ENCODE measurements around the gene VSIG10.
"Not testable (repeated sequence)": the region's sequence is repeated elsewhere in the genome, so short reads cannot be mapped to it uniquely, and the experiment has no call there.

Gene VSIG10

GRCh38 chr12:118103601-118104382 is at the start of gene VSIG10:
Gene VSIG10, minus strand, starts transcription at chr12:118104011. Its CDS starts 340 bp downstream, at chr12:118103671.
- DNase-seq = peak; percentile 61

DNA sequence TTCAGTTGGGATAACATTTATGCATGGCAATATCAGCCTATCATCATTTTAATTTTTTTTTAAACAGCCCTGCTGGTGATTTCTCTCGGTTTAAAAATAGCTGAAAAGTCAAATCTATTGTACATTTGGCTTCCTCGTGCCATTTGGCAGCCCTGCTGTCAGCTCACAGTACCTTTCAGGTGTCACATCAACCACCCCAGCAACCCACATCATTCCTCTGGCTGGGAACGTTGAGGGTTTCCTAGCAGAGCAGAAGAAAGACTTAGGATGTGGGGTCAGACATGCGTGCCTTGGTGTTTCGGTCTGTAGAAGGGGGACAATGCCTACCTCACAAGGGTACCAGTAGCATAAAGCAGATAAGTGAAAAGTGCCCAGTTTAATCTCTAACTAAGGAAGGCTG is 47.9 kb upstream of the VSIG10 start:
- no peak for DNase-seq

DNA sequence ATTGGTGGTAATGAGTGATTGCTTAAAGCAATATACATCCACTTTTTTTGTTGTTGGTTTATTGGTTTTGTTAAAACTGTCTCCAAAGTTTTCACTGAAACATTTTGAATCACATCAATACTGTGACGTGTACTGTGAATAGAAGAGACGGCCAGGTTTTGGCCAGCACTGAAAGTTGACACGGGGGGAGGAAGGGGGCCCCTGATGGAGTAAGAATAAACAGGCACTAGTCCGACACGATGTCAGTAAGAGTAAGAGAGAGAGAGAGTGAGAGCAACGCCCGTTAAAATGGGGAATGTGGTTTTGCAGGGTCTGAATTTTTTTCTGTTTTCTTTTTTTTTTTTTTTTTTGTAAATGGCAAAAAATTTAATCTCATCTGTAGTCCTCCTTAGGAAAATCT is 46.8 kb upstream of the VSIG10 start:
- DNase-seq = no peak

GRCh38 chr12:118148287-118148686 is 44.5 kb upstream of the VSIG10 start:
- DNase-seq = no peak

- no peak for DNase-seq
Measured at GRCh38 chr12:118145798-118146156, 42.0 kb upstream of the VSIG10 start.

- no peak for DNase-seq
Measured at GRCh38 chr12:118145113-118145797, 41.4 kb upstream of the VSIG10 start.

DNA sequence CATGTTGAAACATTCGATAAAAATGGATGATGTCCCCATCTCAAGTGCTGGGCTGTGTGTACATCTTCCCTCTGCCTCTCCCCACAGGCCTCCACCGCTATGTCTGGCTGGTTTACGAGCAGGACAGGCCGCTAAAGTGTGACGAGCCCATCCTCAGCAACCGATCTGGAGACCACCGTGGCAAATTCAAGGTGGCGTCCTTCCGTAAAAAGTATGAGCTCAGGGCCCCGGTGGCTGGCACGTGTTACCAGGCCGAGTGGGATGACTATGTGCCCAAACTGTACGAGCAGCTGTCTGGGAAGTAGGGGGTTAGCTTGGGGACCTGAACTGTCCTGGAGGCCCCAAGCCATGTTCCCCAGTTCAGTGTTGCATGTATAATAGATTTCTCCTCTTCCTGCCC is 40.7 kb upstream of the VSIG10 start:
- DNase-seq = no peak

DNA sequence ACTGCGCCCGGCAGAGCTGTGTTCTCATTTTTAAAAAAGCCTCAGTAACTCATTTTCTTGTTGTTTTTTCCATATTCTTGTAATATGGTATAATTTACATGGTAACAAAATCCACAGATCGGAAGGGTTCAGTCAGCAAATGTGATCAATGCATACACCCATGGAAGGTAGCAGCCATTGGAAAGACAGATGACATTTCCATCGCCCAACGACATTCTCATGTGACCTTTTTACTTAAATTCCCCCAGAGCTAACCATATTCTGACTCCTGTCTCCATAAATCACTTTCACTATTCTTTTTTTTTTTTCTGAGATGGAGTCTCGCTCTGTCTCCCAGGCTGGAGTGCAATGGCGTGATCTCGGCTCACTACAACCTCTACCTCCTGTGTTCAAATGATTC is 37.0 kb upstream of the VSIG10 start:
- DNase-seq = no peak

- DNase-seq = no peak
Measured at GRCh38 chr12:118137148-118137678, 33.4 kb upstream of the VSIG10 start.

GRCh38 chr12:118136559-118137003 is 32.8 kb upstream of the VSIG10 start:
- no peak for DNase-seq

GRCh38 chr12:118135788-118136558 is 32.2 kb upstream of the VSIG10 start, which contains the start of gene PEBP1:
Gene PEBP1, plus strand, starts transcription at chr12:118136124. Its CDS starts 86 bp downstream, at chr12:118136210.
- DNase-seq = peak; percentile 88

DNA sequence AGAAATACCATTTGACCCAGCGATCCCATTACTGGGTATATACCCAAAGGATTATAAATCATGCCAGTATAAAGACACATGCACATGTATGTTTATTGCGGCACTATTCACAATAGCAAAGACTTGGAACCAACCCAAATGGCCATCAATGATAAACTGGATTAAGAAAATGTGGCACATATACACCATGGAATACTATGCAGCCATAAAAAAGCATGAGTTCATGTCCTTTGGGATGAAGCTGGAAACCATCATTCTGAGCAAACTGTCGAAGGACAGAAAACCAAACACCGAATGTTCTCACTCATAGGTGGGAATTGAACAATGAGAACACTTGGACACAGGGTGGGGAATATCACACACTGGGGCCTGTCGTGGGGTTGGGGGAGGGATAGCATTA is 25.6 kb upstream of the VSIG10 start:
- DNase-seq = not testable (repeated sequence)

DNA sequence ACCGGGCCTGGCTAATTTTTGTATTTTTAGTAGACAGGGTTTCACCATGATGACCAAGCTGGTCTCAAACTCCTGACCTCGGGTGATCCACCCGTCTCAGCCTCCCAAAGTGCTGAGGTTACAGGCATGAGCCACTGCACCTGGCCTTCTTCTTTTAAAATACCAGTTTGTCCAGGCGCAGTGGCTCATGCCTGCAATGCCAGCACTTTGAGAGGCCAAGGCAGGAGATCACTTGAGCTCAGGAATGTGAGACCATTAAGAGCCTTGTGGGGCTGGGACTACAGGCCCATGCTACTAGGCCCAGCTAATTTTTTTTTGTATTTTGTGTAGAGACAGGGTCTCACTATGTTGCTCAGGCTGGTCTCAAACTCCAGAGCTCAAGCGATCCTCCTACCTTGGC is 24.1 kb upstream of the VSIG10 start:
- DNase-seq = no peak

DNA sequence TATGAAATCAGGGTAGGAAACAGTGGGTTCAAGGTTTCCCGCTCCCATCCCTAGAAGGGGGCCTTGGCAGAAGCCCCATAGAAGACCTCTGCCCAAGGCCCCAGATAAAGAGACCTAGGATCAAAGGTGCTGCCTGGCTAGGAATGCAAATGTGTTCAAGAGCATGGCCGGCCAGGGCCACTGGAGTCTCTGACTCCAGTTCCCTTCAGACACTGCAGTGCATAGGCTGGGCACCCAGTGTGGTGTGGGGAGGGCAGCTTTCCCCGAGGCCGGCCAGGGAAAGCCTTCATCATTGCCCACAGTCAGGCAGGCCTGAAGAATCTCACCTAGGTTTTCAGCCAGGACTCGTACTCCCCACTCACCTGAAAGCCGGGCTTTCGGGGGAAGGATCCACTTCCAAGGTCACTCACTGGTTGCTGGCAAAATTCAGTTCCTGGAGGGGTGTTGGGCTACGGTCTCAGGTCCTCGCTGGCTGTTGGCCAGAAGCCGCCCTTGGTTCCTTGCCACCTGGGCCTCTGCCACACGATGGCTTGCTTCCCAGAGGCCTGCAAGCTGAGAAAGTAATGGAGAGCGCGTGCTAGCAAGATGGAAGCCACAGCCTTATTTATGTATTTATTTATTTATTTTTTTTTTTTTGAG is 22.4 kb upstream of the VSIG10 start:
- DNase-seq = no peak

DNA sequence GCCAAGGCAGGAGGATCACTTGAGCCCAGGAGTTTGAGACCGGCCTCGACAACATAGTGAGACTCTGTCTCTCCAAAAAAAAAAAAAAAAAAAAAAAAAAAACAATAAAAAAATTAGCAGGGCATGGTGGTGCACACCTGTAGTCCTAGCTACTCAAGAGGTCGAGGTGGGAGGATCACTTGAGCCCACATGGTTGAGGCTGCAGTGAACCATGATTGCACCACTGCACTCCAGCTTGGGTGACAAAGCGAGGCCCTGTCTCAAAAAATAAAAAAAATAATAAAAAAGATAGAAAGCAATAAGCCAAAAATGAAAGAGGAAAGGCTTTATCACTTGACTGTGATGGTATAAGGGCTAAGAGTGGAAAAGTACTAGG is 21.9 kb upstream of the VSIG10 start:
- DNase-seq = no peak

DNA sequence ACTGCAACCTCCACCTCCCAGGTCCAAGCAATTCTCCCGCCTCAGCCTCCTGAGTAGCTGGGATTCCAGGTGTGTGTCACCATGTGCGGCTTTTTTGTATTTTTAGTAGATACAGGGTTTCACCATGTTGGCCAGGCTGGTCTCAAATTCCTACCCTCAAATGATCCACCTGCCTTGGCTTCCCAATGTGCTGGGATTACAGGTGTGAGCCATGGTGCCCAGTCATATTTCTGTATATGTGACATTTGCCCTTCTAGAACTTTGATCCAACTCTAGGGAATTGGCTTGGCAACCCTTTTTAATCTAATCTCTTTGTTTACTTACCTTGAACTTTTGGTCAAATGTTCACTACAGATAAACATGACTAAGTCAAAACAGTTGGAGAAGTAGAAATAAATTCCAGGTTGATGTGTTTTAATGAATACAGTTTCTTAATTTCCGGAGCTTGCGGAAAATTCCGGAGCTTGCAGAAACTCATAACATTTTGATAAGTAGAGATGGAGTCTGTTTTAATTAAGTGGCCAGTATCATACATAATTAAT is 20.6 kb upstream of the VSIG10 start:
- no peak for DNase-seq

- no peak for DNase-seq
Measured at GRCh38 chr12:118122264-118122663, 18.5 kb upstream of the VSIG10 start.

DNA sequence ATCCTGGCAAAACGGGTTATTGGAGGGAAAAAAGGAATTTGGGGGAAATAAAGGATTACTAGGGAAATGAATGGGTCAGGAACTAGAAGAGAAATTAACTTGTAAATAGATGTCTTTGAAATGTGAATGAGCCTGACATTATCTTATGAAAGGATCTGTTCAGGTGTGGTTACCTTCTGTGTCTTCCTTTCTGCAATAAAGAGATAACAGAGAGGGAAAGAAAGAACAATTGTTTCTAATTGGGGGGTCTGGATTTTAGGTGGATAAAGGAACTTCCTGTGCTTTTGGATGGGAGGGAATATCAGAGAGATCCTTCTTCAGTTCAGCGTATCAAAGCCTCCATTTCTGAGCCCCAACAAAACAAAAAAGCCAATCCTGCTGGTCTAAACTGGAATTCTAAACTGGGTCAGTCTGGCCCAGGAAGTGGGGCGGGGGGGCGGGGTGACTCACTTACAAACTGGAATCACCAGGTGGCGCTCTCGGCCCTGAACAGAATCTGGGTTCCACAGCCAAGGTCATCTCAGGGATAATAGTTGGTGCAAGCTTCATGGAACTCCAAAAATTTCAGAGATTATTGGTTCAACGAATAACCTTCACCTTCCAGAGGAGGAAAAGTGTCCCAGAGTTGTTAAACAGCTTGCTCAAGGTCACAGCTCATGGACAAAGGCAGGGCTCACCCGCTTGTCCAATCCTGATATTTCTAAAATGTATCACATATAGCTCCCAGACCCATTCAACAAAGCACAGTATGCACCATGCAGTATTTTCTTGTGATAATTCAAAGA is 17.0 kb upstream of the VSIG10 start:
- DNase-seq = peak; percentile 47

DNA sequence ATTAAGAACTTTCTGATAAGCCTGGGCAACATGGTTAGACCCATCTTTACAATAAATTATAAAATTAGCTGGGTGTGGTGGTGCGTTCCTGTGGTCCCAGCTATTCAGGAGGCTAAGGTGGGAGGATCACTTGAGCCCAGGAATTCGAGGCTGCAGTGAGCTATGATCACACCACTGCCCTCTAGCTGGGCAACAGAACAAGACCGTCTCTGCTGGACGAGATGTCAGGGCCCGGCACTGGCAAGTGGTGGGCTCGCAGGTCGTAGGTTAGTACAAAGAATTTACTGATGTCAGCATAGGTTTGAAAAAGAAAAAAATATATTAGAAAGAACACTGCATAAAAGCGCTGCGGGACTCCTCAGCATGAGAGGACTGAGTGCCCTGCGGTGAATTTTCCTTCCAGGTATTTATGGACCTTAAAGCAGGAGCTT is 15.7 kb upstream of the VSIG10 start:
- DNase-seq = no peak

- no peak for DNase-seq
Measured at GRCh38 chr12:118109088-118109487, 5.3 kb upstream of the VSIG10 start.

DNA sequence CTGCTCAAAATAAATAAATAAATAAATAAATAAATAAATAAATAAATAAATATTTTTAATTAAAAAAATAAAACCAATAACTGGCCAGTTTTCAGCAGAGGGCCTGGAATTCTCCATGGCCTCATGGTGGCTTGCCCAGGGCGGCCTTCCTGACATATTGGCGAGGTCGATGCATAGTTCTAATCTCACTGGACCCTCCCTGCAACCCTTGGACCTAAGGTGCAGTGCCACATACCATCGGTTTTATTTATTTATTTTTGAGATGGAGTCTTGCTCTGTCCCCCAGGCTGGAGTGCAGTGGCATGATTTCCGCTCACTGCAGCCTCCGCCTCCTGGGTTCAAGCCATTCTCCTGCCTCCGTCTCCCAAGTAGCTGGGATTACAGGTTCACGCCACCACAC is 3.9 kb upstream of the VSIG10 start:
- no peak for DNase-seq

GRCh38 chr12:118107011-118107410 is 3.2 kb upstream of the VSIG10 start:
- DNase-seq = no peak

Measured in NCI-H226 (cell line).